ENCODE measurements around the gene TGFBR2. TPM values are rescaled to one million over a fixed set of nuclear protein-coding genes. Genes with fewer than 3 reads are reported as not detected.

Gene TGFBR2
- total and polyA plus RNA-seq, 2 of the 13 experiments (the other 11 are each of a cell fraction or from before 2014, with no cell fraction given), result 82.2 to 187 TPM

- ChIA-PET CTCF (ENCODE audit: low intra/inter-chr PET ratio, low total read pairs) (no interaction called here), POLR2A (no interaction called here)
- in situ Hi-C loops (cut with HindIII; ENCODE audit: extremely low pct_ligation_motif_present, low pct_unique_long_range_greater_than_20kb), result no loop called here
- intact Hi-C loops (cut with micrococcal nuclease; ENCODE audit: unreplicated experiment), result no loop called here
- no TSS peak for BruUV-seq (replicated peaks)
- Histone ChIP-seq H3K27ac (ENCODE audit: extremely low read length, insufficient read depth, low read length) (no peak overlapping the region), H3K4me3 (replicated peaks in 1 of 3; ENCODE audit: insufficient read depth in 1 of 3, low read depth in 2 of 3, low read length in 3 of 3) (no peak overlapping the region), H3K36me3 (replicated peaks in 1 of 2; ENCODE audit: control insufficient read depth in 1 of 2, insufficient read depth in 2 of 2, low read length in 2 of 2) (peaks cover 24 to 82% of the 10 kb centered on the region in 2 experiments), H3K9ac (ENCODE audit: insufficient read depth, low read depth, low read length) (no peak overlapping the region), H3K4me2 (ENCODE audit: low read depth, low read length) (no peak overlapping the region), H3K9me3 (ENCODE audit: low read length) (no peaks in the 10 kb centered on the region), H3K79me2 (ENCODE audit: insufficient read depth, low read length) (peaks cover 80% of the 10 kb centered on the region), H4K20me1 (ENCODE audit: insufficient read depth, low read length) (peaks cover 68% of the 10 kb centered on the region), H3K27me3 (ENCODE audit: control insufficient read depth in 1 of 2, insufficient read depth in 2 of 2, low read length in 2 of 2) (no peaks in the 10 kb centered on the region), H2AFZ (ENCODE audit: low read length) (no peak overlapping the region), H3K4me1 (ENCODE audit: insufficient read depth, low read length) (peaks cover 37% of the 10 kb centered on the region)
- TF ChIP-seq EHMT2 (IDR thresholded peaks at IDR 0.05; ENCODE audit: borderline replicate concordance, low read depth, low read length) (no peak), POLR2AphosphoS5 (IDR thresholded peaks at IDR 0.05; ENCODE audit: low read depth, low read length) (peak; percentile 30; the same call in 1 of the 2 replicates), BCLAF1 (IDR thresholded peaks at IDR 0.05) (no peak), AGO2 (optimal IDR thresholded peaks at IDR 0.05; ENCODE audit: low read depth, low read length) (peak; percentile 8), RBM22 (optimal IDR thresholded peaks at IDR 0.05; ENCODE audit: low read length) (peak; percentile 95), NR3C1 (CRISPR knock-in tag; IDR thresholded peaks at IDR 0.05) (no peak), ZNF230 (CRISPR knock-in tag; IDR thresholded peaks at IDR 0.05) (no peak), HNRNPLL (IDR thresholded peaks at IDR 0.05; ENCODE audit: low read depth, low read length, poor library complexity, severe bottlenecking) (no peak), CREM (IDR thresholded peaks at IDR 0.05) (no peak), CREM (CRISPR knock-in tag; IDR thresholded peaks at IDR 0.05) (no peak), KDM5B (CRISPR knock-in tag; IDR thresholded peaks at IDR 0.05; ENCODE audit: borderline replicate concordance) (no peak), ZNF17 (CRISPR knock-in tag; IDR thresholded peaks at IDR 0.05) (no peak), ZNF564 (CRISPR knock-in tag; IDR thresholded peaks at IDR 0.05) (no peak)
- no peak for ATAC-seq
- 99% methylated on average over 3 of the region's 3 CpGs for WGBS (ENCODE audit: low lambda C conversion rate)
- no peak for DNase-seq (ENCODE audit: low spot score)
- FAIRE-seq, result no peak
These were observed 56.4 kb downstream of the TGFBR2 start for GRCh38 chr3:30662836-30663235.

Data from HepG2 (cell line).